HL-60/S4 treated with retinoic acid at 250 ng/mL for 4 days and 3 days (cell line): ENCODE measurements around the gene SCFD2.

Experiments used
- in situ Hi-C: fragments of 300-500 bp; cut with MboI; formaldehyde crosslinking; loops from 2 replicates; pipeline ENCODE4 v1.7.0; 2022; ENCODE audit warnings: low sequenced_read_pairs

The SCFD2 gene

DNA sequence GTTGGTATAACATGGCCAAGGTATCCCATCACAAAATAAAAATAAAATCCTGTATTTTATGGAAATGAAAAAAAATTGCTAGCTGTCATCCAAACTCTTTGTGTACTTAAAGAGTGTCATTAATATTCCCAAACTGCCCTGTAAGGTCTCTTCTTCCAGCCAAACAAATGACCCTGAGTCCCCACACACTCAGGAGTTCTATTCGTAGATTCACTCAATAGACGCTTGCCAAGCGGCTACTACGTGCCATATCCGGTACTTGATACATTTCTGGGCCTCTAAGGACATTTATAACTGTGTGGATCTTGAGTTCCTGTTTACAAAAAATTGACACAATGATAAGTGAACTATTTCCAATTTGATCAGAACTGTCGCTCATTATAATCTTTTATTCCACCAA, 245.1 kb downstream of the SCFD2 start:
- in situ Hi-C loops: no loop called here

DNA sequence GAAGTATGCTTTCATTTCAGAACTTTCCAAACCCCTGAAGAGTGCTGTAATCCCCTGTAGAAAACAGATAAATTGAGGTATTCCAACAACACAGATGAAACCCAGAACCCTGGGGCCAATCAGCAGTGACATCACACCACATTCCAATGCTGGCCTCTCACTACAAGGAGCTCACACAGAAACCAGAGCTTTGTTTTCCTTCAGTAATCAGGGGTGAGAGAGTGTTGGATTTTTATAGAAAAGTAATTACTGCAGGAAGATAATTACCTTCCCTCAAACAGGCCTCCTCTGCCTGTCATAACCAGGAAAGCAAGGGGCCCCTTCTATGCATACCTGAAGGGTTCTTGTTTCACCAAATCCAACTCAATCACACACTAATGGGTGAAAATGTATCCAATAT, 246.2 kb downstream of the SCFD2 start:
- in situ Hi-C loops: no loop called here

DNA sequence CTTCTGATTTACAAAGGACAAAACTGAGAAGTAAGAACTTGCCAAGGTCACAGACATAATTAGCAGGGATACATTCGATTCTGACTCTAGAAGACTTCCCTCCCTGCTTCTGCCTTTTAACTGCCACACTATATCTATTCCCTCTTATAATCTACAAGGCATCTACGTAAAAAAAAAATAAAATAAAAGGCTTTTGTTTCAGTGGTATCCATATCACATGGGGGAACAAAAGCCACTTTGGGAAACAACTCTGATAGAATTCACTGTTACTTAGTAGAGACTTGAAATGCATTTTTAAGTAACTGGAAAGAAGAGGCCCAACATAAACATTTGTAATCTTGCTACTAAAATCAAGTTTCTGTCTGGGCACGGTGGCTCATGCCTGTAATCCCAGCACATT, 247.2 kb downstream of the SCFD2 start:
- in situ Hi-C loops: no loop called here

DNA sequence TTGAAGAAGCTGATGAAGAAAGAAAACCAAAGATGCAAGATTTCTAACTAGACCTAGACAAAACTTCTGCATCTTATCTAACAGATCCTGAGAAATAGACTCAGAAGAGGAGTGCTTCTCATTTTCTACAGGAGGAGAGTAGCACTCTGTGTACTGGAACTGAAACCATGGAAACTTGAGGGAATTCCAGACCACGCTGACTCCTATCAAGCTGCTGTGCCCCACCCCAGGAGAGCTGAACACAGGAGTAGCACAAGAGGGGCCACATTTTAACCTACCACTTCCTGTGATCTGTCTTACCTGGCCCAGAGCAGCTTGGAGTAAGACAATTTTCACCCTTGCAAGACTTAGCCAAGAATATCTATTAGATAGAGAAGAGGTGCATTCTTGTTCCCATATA, 248.9 kb downstream of the SCFD2 start:
- in situ Hi-C loops: no loop called here

DNA sequence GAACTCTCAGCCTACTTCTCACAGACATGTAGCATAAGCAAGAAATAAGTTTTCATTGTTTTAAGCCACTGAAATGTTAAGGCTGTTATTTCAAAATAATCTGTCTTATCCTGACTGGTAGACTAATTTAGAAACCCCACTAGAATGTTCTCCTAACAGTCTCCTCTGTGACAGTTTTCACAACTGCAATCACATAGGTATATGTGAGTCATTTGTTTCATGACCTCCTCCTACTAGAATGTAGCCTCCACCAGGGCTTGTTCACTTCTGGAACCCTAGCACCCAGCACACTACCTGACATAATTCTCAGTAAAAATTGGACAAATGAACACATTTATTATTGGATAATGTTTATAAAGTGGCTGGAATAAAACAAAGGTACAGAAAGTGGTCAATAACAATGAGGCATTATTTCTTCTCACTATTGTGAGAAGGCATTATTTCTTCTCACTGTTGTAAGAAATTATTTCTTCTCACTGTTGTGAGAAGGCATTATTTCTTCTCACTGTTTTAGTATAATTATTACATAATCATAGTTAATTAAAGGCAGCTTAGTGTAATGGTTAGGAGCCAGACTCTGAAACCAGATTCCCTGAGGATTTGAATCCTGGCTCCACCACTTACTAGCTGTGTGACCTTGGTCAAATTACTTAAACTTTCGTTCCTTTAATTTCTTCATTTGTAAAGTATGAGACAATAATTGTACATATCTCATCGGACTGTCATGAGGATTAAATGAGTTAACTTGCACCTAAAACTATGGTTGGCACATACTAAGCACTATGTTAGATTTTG, 252.2 kb downstream of the SCFD2 start:
- in situ Hi-C loops: no loop called here

DNA sequence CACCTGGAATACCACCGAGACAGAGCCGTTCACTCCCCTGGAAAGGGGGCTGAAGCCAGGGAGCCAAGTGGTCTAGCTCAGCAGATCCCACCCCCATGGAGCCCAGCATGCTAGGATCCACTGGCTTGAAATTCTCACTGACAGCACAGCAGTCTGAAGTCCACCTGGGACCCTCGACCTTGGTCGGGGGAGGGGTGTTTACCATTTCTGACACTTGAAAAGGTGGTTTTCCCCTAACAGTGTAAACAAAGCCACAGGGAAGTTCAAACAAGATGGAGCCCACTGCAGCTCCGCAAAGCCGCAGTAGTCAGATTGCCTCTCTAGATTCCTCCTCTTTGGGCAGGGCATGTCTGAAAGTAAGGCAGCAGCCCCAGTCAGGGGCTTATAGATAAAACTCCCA, 260.5 kb downstream of the SCFD2 start:
- in situ Hi-C loops: no loop called here

DNA sequence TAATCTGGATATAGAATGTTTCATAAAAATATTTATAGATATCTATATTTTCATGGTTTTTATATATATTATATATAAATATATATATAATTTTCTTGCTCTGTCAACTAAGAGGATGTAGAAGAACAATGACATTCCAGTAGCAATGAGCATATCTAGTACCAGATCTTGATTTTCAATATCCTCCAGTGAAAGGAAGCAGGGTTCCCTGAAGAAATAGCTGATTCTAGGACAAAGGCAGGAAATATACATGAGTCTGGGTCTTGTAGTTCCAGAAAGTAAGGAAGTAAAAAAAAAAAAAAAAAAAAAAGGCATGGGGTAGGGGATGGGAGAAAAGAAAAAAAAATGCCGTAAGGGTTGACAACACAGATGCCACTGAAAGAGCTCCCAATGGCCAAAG, 262.4 kb downstream of the SCFD2 start:
- in situ Hi-C loops: no loop called here

DNA sequence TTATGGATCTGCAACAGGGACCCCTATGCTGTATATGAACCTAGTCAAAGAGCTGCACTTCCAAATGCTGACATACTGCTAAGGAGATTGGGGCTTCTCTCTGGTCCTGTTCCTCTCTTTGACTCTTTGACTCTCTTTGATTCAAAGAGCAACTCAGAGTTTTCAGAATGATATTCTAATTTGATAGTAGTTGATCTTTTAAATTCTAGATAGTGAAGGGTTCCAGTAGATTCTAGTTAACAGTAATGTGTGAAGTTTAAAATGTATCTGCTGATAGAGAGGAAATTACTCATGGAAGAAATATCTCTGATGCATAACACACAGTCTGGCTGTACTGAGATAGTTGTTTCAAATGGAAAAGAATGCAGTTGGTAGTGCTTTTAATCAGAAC, 264.7 kb downstream of the SCFD2 start:
- in situ Hi-C loops: no loop called here

DNA sequence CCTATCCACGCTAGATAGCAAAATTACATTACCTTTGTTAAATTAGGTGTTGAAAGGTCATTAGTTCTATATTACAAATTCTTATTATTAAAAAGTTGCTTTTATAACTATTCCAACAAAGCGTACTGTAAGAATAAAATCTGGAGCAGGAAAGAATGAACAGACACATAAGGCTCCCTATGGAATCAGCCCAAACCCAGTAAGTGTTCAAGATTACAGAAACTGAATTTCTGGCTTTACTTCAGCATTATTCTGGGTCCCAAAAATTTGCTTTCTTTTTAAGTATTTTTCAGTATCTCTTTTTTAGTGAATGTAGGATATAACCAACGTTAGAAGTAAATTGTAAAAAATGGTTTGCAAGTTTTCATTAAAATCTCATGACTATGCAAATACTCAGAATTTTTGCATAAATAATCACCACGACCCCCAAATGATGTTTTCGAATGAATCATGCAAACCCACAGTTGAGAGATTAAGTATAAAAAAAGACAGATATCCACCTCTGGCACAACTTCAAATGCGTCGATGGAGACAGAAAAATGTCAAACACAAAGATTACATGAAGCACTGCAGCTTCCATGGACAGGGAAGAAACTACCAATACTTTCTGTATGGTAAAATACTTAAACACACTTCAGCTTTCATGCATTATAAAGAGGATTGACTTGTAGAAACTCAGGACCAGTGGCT, 265.2 kb downstream of the SCFD2 start:
- in situ Hi-C loops: no loop called here

DNA sequence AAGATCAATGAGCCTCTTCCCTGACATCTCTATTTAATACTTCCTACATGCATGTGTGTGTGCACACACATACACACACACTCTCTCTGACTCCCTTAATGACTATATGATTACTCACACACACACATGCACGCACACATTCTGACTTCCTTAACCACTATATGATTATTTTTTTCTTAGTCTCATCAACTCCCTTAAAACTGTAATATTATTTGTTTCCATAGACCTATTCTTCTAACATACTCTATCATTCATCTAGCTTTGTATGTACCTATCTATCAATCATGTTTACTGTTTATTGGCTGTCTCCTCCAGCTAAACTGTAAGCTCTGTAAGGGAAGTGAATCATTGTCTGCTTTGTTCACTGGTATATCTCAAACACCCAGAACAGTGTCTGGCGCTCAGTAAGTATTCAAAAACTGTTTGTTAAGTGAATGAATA, 267.2 kb downstream of the SCFD2 start:
- in situ Hi-C loops: no loop called here

DNA sequence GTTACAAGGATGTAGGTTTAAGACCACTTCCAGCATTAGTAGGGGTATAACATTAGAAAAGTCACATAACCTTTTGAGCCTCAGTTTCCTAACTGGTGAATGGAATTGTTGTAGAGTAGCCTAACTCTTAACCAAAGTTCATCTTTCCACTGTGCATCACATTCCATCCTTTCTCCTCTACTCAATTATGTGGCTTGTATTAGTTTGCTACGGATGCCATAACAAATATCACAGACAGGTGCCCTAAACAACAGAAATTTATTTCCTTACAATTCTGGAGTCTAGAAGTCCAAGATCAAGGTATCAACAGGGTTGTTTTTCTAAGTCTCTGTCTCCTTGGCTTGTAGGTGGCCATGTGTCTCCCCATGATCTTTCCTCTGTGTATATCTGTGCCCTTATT, 271.8 kb downstream of the SCFD2 start:
- in situ Hi-C loops: no loop called here

DNA sequence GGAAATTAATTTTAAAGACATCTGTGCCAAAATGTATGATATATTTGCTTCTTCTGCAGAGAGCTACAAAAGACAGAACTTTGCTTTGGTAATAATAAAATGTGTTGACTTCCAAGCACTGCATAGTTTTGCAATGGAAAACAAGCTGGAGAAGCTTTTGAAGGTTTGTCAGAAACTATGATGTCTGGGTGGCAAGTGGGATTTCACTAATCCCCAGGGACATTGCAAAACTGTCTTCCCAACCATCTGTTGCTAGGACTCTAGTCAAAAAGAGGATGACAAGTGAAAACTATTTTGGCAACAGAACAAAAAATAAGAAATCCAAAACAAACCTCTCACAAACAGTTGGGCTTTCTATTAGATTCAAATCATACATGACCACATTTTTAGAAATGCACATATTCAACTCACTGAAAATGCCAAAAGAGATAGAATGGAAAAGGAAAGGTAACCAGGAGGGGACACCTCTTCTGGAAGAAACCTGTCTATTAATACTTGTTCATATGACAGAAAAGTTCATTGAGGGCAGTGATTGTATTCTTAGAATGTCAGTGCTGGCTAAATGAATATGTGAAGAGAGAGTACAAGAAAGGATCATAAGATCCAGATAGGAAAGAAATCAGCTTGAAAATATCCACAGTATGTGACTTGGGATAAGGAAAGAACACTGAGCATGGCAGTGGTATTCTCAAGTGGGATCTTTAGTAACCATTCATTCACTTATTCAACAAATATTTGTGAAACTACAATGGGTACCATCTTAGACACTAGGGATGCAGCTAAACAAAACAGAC, 275.7 kb downstream of the SCFD2 start:
- in situ Hi-C loops: no loop called here

DNA sequence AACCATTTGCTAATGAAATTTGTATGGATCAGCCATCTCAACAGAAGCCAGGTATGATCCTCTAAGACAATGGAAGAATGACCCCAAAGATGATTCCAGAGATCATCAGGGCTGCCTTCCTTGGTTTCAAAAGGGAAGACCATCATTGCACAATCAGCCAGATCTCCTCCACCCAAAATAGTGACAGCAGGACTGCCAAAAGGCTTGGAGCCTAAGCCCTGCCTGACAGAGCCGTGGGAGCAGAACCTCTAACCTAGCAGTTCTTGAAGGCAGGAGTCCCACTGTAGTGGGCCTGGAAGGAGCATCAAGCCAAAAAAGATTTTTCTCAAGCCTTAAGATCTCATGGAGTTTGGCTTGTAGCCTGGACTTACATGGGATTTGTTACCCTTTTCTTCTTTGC, 277.7 kb downstream of the SCFD2 start:
- in situ Hi-C loops: no loop called here

DNA sequence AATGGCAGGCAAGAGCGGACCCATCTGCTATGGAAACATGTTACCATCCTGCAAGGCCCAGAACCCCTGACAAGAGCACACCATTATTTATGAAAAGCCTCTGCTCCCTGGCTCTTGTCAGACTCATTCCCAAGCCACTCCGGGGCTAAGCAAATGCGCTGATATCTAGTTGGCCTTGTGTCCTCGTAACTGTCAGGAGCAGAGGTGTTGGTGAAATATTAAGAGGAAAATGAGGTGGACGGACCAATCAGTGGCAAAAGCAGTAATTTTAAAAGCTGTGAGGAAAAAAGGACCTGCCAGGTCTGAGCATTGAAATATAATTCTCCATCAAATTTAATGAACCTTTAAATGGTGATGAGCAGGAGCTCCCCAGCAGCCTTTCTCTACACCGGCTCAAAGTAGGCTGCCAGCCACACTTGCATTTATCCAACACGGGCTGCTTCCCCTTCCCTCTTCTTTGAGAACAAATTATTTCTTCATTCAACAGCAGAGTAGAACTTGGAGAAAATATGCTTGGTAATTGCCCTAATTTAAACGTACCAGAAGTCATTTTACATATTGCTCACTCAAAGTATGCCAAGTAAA, 289.4 kb downstream of the SCFD2 start:
- in situ Hi-C loops: no loop called here

DNA sequence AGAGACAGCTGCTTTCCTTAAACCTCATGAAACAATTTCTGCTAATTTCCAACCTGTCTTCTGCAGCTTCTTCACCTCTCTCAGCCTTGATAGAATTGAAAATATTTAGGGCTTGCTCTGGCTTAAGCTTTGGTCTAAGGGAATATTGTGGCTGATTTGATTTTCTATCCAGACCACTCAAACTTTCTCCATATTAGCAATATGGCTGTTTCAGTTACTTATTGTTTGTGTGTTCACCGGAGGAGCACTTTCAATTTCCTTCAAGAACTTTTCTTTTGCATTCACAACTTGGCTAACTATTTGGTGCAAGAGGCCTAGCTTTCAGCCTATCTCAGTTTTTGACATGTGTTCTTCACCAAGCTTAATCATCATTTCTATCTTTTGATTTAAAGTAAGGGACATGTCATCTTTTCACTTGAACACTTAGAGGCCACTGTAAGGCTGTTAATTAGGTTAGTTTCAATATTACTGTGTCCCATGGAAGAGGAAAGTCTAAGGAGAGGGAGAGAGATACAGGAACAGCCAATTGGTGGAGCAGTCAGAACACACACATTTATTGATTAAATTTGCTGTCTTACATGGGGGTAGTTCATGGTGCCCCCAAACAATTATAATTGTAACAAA, 290.6 kb downstream of the SCFD2 start:
- in situ Hi-C loops: no loop called here

DNA sequence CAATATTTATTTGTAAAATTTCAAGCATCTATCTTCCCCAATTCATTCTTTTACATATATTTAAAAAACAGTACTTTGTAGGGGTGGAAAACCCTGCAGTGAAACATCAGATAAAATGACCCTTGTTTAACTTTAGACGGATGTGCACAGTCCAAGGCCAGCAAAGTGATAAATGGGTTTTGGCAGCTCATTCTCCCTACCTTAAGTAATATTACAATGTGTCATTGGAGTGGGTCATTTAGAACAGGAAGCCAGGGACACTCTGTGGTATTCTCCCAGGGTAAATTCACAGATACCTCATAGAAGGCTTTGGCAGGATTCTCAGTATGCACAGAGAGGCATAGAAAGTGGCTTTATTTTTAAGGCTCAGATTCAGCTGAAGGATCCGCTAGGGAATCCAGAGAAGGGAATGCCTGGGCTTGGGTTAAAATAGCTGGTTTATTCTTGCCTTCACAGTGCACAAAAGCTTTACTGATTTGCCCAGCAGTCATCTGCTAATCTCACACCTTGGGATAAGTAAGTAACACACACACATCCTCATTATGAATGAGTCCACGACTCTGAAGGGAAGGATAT, 297.0 kb downstream of the SCFD2 start:
- in situ Hi-C loops: no loop called here

DNA sequence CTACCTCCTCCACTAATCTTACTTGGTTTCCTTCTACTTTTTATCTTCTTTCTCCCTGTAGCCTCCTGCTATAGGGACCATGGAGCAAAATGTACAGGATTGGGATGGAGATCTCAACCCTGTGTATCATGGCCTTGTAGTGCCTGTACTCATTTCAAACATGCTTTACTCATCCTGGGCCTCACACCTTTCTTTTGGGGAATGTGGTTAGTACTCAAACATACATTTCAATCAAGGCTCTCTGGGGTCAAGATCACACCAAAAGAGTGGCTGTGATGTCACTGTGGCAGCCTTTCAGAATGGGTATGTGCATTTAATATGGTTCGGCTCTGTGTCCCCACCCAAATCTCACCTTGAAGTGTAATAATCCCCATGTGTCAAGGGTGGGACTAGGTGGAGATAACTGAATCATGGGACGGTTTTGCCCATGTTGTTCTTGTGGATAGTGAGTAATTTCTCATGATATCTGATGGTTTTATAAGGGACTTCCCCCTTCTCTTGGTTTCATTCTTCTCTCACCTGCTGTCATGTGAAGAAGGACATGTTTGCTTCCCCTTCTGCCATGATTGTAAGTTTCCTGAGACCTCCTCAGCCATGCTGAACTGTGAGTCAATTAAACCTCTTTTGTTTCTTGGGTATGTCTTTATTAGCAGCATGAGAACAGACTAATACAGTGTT, 298.6 kb downstream of the SCFD2 start:
- in situ Hi-C loops: no loop called here

DNA sequence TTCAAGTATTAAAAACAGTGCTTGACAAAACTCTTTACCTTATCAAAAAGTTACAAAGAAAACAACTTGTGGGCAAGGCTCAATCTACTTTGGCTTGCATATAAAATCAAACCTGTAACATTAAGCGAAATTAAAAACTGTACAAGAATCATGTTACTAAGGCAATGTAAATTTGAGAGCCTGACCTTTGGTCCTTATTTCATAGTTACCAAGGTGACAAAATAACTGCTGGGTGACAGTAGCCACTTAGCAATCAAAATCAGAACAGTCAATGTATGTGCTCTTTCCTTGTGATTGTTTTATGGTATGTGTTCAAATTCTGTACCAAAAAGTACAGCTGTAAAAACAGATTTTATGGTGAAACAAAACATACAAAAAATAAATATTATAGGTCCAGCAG, 299.7 kb downstream of the SCFD2 start:
- in situ Hi-C loops: no loop called here

DNA sequence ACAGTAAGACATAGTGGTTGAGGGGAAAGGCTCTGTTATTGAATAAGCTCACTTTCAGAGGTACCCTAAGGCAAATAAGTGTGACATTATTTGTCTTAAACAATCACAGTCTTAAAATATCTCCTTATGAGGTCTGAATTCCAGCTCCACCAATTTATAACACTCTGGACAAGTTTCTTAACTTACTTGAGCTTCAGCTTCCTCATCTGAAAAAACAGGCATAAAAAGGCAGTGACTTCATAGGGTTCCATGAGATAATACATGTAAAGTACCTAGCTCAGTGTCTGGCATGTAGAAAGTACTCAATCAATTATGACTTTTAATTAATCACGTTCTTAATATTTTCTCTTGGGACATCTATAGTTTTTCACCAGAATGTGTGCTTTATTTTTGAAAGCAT, 301.3 kb downstream of the SCFD2 start:
- in situ Hi-C loops: no loop called here
